PFSK-1 (cell line): ENCODE data around the gene ZNF507.

Experiments
- FOXP2 ChIP-seq: optimal IDR thresholded peaks from 2 replicates; pipeline ENCODE3; 2011; ENCODE audit warnings: borderline replicate concordance, control low read depth, inconsistent platforms; ENCODE audit not compliant: insufficient read depth; ENCODE audit errors: extremely low read length, extremely low read depth
- POLR2AphosphoS5 ChIP-seq: IDR thresholded peaks from 2 replicates; pipeline ENCODE4 v1.6.1; 2012; ENCODE audit warnings: low read depth, mild to moderate bottlenecking, control low read depth, low read length, moderate library complexity
- REST ChIP-seq, 2 experiments: IDR thresholded peaks; 2 replicates each; pipeline versions ENCODE4 v1.6.1 to v1.8.0; 2011 to 2012; ENCODE audit warnings: low read depth in 2 of 2, low read length in 2 of 2, control low read depth in 1 of 2, inconsistent platforms in 1 of 2, mild to moderate bottlenecking in 1 of 2, moderate library complexity in 1 of 2; ENCODE audit not compliant: insufficient read depth in 1 of 2
- SIN3A ChIP-seq: IDR thresholded peaks from 2 replicates; pipeline ENCODE4 v1.6.1; 2012; ENCODE audit warnings: mild to moderate bottlenecking, low read length, moderate library complexity, borderline replicate concordance; ENCODE audit not compliant: insufficient read depth
- TAF1 ChIP-seq: IDR thresholded peaks from 2 replicates; pipeline ENCODE4 v1.6.1; 2012; ENCODE audit warnings: low read length, control low read depth, borderline replicate concordance; ENCODE audit not compliant: insufficient read depth

- no peak for TF ChIP-seq REST (IDR thresholded peaks at IDR 0.05; ENCODE audit: insufficient read depth in 1 of 2, low read depth in 2 of 2, low read length in 2 of 2)
- no peak for TF ChIP-seq POLR2AphosphoS5
- TF ChIP-seq TAF1 = no peak
- no peak for TF ChIP-seq FOXP2
- TF ChIP-seq SIN3A = no peak
Observed at GRCh38 chr19:32380269-32380668, 34.9 kb downstream of the ZNF507 start.
